CD4-positive, CD25-positive, alpha-beta regulatory T cell (primary cell): ENCODE results near the gene DPYD. TPM values are rescaled to one million over a fixed set of nuclear protein-coding genes. Genes with fewer than 3 reads are reported as not detected.

Experiments
- ATAC-seq, 2 donors: fragments of 150-1000 bp; cut with Tn5 transposase; one replicate each; pipeline ENCODE4 v1.10.0; 2021; ENCODE audit warnings: low read depth in 2 of 2, moderate number of reproducible peaks in 2 of 2, moderate library complexity in 1 of 2
- DNase-seq, 3 donors: peaks; one replicate each; pipeline versions ENCODE4 v3.0.0 to v3.0.0-alpha.2; 2012 to 2022; ENCODE audit warnings: mixed read lengths in 1 of 3
- H3K27ac ChIP-seq: one replicate; pipeline ENCODE4 v1.7.0; 2013; ENCODE audit warnings: mild to moderate bottlenecking, low read length; ENCODE audit not compliant: insufficient read depth, poor library complexity, severe bottlenecking
- H3K27me3 ChIP-seq: one replicate; pipeline ENCODE4 v1.7.0; 2013; ENCODE audit warnings: low read length; ENCODE audit not compliant: control insufficient read depth, insufficient read depth
- H3K36me3 ChIP-seq: one replicate; pipeline ENCODE4 v1.7.0; 2013; ENCODE audit warnings: mild to moderate bottlenecking, low read length, moderate library complexity; ENCODE audit not compliant: control insufficient read depth, insufficient read depth
- H3K4me1 ChIP-seq: 2 replicates; pipeline ENCODE4 v1.7.0; 2013; ENCODE audit warnings: mild to moderate bottlenecking, low read length; ENCODE audit not compliant: insufficient read depth, control insufficient read depth, poor library complexity, severe bottlenecking
- H3K4me3 ChIP-seq: one replicate; pipeline ENCODE4 v1.7.0; 2013; ENCODE audit warnings: low read depth, mild to moderate bottlenecking, low read length, moderate library complexity
- H3K9me3 ChIP-seq, 2 experiments: 1 replicate in 1 of 2; 2 replicates in 1 of 2; pipeline ENCODE4 v1.7.0; 2013; ENCODE audit warnings: low read length in 2 of 2, mild to moderate bottlenecking in 1 of 2, moderate library complexity in 1 of 2; ENCODE audit not compliant: control insufficient read depth in 2 of 2
- H3K27ac Mint-ChIP-seq, 3 donors: one replicate each; pipeline ENCODE4 v1.8.0; 2020 to 2022; ENCODE audit warnings: mild to moderate bottlenecking in 3 of 3, mixed read lengths in 3 of 3, moderate library complexity in 2 of 3
- H3K27me3 Mint-ChIP-seq: one replicate; pipeline ENCODE4 v1.8.0; 2022; ENCODE audit warnings: mild to moderate bottlenecking, mixed read lengths
- H3K36me3 Mint-ChIP-seq: one replicate; pipeline ENCODE4 v1.8.0; 2020; ENCODE audit warnings: mixed read lengths
- H3K4me1 Mint-ChIP-seq, 4 donors: one replicate each; pipeline ENCODE4 v1.8.0; 2020 to 2022; ENCODE audit warnings: mixed read lengths in 4 of 4, mild to moderate bottlenecking in 1 of 4
- H3K4me3 Mint-ChIP-seq, 4 donors: one replicate each; pipeline ENCODE4 v1.8.0; 2020 to 2022; ENCODE audit warnings: mild to moderate bottlenecking in 4 of 4, mixed read lengths in 4 of 4, moderate library complexity in 3 of 4
- H3K9me3 Mint-ChIP-seq, 7 donors: one replicate each; pipeline ENCODE4 v1.8.0; 2020 to 2022; ENCODE audit warnings: mixed read lengths in 7 of 7, mild to moderate bottlenecking in 3 of 7, moderate library complexity in 2 of 7
- polyA plus RNA-seq, 4 donors: library from polyadenylated mRNA; unstranded; fragments of 300-500 nt; fragmentation: Illumina TruSeq; gene quantifications; one replicate each; pipeline ENCODE4 v1.2.3, GENCODE V29; 2021
- total RNA-seq: library from RNA; stranded (reverse); gene quantifications from one replicate; pipeline ENCODE4 v1.2.3, GENCODE V29; 2022

The DPYD gene
- total and polyA plus RNA-seq, 5 donors from 2014 or later: 47.6 to 87.3 (median 55.2) TPM

- Mint-ChIP-seq H3K36me3 (peaks cover 31% of the 10 kb centered on the region), H3K27ac (no peak overlapping the region), H3K27me3 (no peaks in the 10 kb centered on the region), H3K4me1 (peaks cover 16 to 35% (median 23%) of the 10 kb centered on the region in 4 donors), H3K4me3 (no peak overlapping the region), H3K9me3 (peaks cover 0 to 9% (median 2%) of the 10 kb centered on the region in 7 donors)
- Histone ChIP-seq H3K9me3 (peaks cover 6 to 11% of the 10 kb centered on the region in 2 experiments), H3K4me1 (peaks cover 6% of the 10 kb centered on the region), H3K27ac (no peak overlapping the region), H3K4me3 (no peak overlapping the region), H3K27me3 (no peaks in the 10 kb centered on the region), H3K36me3 (peaks cover 12% of the 10 kb centered on the region)
- DNase-seq (no peak), ATAC-seq (no peak)
Observed at GRCh38 chr1:97883823-97884222, 37.0 kb downstream of the DPYD start.

- DNase-seq: no peak
- Histone ChIP-seq H3K36me3 (peaks cover 13% of the 10 kb centered on the region), H3K4me3 (no peak overlapping the region), H3K4me1 (no peaks in the 10 kb centered on the region), H3K27ac (no peak overlapping the region), H3K9me3 (no peaks in the 10 kb centered on the region), H3K27me3 (no peaks in the 10 kb centered on the region)
- H3K27ac Mint-ChIP-seq: no peak overlapping the region
- no peaks in the 10 kb centered on the region for H3K27me3 Mint-ChIP-seq
- ATAC-seq: no peak
- no peaks in the 10 kb centered on the region for H3K9me3 Mint-ChIP-seq
- peaks cover 5 to 29% (median 22%) of the 10 kb centered on the region in 4 donors for H3K4me1 Mint-ChIP-seq
- no peak overlapping the region for H3K4me3 Mint-ChIP-seq
- peaks cover 44% of the 10 kb centered on the region for H3K36me3 Mint-ChIP-seq
Observed at GRCh38 chr1:97877307-97877706, 43.5 kb downstream of the DPYD start.

- H3K9me3 ChIP-seq: no peaks in the 10 kb centered on the region
- no peak overlapping the region for H3K27ac Mint-ChIP-seq
- H3K36me3 Mint-ChIP-seq: peaks cover 51% of the 10 kb centered on the region
- H3K27ac ChIP-seq: no peak overlapping the region
- peaks cover 9 to 37% (median 30%) of the 10 kb centered on the region in 4 donors for H3K4me1 Mint-ChIP-seq
- DNase-seq (no peak), ATAC-seq (no peak)
- H3K4me3 ChIP-seq: no peak overlapping the region
- H3K9me3 Mint-ChIP-seq: no peaks in the 10 kb centered on the region
- H3K36me3 ChIP-seq: peaks cover 8% of the 10 kb centered on the region
- H3K4me3 Mint-ChIP-seq: no peak overlapping the region
- no peaks in the 10 kb centered on the region for H3K4me1 ChIP-seq
- H3K27me3 Mint-ChIP-seq: no peaks in the 10 kb centered on the region
- H3K27me3 ChIP-seq: no peaks in the 10 kb centered on the region
Observed at GRCh38 chr1:97875996-97876395, 44.8 kb downstream of the DPYD start.

- Mint-ChIP-seq H3K27ac (no peak overlapping the region), H3K27me3 (no peaks in the 10 kb centered on the region), H3K4me3 (no peak overlapping the region), H3K4me1 (peaks cover 26 to 44% (median 37%) of the 10 kb centered on the region in 4 donors), H3K36me3 (peaks cover 49% of the 10 kb centered on the region), H3K9me3 (peaks cover 0 to 9% (median 4%) of the 10 kb centered on the region in 7 donors)
- ATAC-seq (no peak), DNase-seq (no peak)
- Histone ChIP-seq H3K4me3 (no peak overlapping the region), H3K36me3 (peaks cover 6% of the 10 kb centered on the region), H3K9me3 (no peaks in the 10 kb centered on the region), H3K27ac (no peak overlapping the region), H3K27me3 (no peaks in the 10 kb centered on the region), H3K4me1 (no peaks in the 10 kb centered on the region)
Observed at GRCh38 chr1:97870589-97870988, 50.2 kb downstream of the DPYD start.

GRCh38 chr1:97869441-97869840, 51.4 kb downstream of the DPYD start:
- H3K9me3 Mint-ChIP-seq: peaks cover 0 to 9% (median 4%) of the 10 kb centered on the region in 7 donors
- H3K27ac Mint-ChIP-seq: no peak overlapping the region
- ATAC-seq: no peak
- Histone ChIP-seq H3K9me3 (no peaks in the 10 kb centered on the region), H3K27me3 (no peaks in the 10 kb centered on the region), H3K27ac (no peak overlapping the region), H3K36me3 (peaks cover 6% of the 10 kb centered on the region), H3K4me1 (no peaks in the 10 kb centered on the region), H3K4me3 (no peak overlapping the region)
- DNase-seq: no peak
- H3K27me3 Mint-ChIP-seq: no peaks in the 10 kb centered on the region
- H3K4me1 Mint-ChIP-seq: peaks cover 36 to 46% (median 41%) of the 10 kb centered on the region in 4 donors
- peaks cover 46% of the 10 kb centered on the region for H3K36me3 Mint-ChIP-seq
- no peak overlapping the region for H3K4me3 Mint-ChIP-seq

- DNase-seq: no peak
- no peaks in the 10 kb centered on the region for H3K4me1 ChIP-seq
- H3K27me3 ChIP-seq: no peaks in the 10 kb centered on the region
- peaks cover 2% of the 10 kb centered on the region for H3K36me3 ChIP-seq
- no peak overlapping the region for H3K4me3 ChIP-seq
- Mint-ChIP-seq H3K4me1 (peaks cover 27 to 44% (median 37%) of the 10 kb centered on the region in 4 donors), H3K36me3 (peaks cover 36% of the 10 kb centered on the region), H3K4me3 (no peak overlapping the region), H3K27me3 (no peaks in the 10 kb centered on the region), H3K9me3 (peaks cover 0 to 9% (median 4%) of the 10 kb centered on the region in 7 donors), H3K27ac (no peak overlapping the region)
- no peak overlapping the region for H3K27ac ChIP-seq
- H3K9me3 ChIP-seq: no peaks in the 10 kb centered on the region
- ATAC-seq: no peak
Observed at GRCh38 chr1:97867127-97867526, 53.7 kb downstream of the DPYD start.

GRCh38 chr1:97864615-97865014, 56.2 kb downstream of the DPYD start:
- no peak for ATAC-seq
- no peaks in the 10 kb centered on the region for H3K27me3 Mint-ChIP-seq
- Histone ChIP-seq H3K9me3 (no peaks in the 10 kb centered on the region), H3K36me3 (no peaks in the 10 kb centered on the region), H3K27me3 (no peaks in the 10 kb centered on the region), H3K4me1 (no peaks in the 10 kb centered on the region), H3K27ac (no peak overlapping the region), H3K4me3 (no peak overlapping the region)
- H3K36me3 Mint-ChIP-seq: peaks cover 24% of the 10 kb centered on the region
- peaks cover 0 to 9% (median 3%) of the 10 kb centered on the region in 7 donors for H3K9me3 Mint-ChIP-seq
- H3K4me1 Mint-ChIP-seq: peaks cover 17 to 42% (median 35%) of the 10 kb centered on the region in 4 donors
- peak overlapping the region in 1 of 4 donors; percentile 25 for H3K4me3 Mint-ChIP-seq
- no peak for DNase-seq
- peak overlapping the region in 1 of 3 donors; percentile 1 for H3K27ac Mint-ChIP-seq

GRCh38 chr1:97853221-97853620, 67.6 kb downstream of the DPYD start:
- H3K36me3 Mint-ChIP-seq: peaks cover 28% of the 10 kb centered on the region
- peaks cover 11% of the 10 kb centered on the region for H3K36me3 ChIP-seq
- H3K27ac Mint-ChIP-seq: peak overlapping the region in 1 of 3 donors; percentile 64
- no peaks in the 10 kb centered on the region for H3K9me3 ChIP-seq
- H3K4me1 Mint-ChIP-seq: peaks cover 28 to 43% (median 37%) of the 10 kb centered on the region in 4 donors
- DNase-seq (no peak), ATAC-seq (no peak)
- no peaks in the 10 kb centered on the region for H3K27me3 ChIP-seq
- no peak overlapping the region for H3K4me3 Mint-ChIP-seq
- H3K4me3 ChIP-seq: no peak overlapping the region
- H3K27ac ChIP-seq: no peak overlapping the region
- no peaks in the 10 kb centered on the region for H3K27me3 Mint-ChIP-seq
- peaks cover 0 to 1% (median 0%) of the 10 kb centered on the region in 7 donors for H3K9me3 Mint-ChIP-seq
- H3K4me1 ChIP-seq: no peaks in the 10 kb centered on the region
